OCI-LY3 (cell line): ENCODE measurements around the gene RNF113A.
A peak's percentile ranks its signal among the peaks of the same experiment; 100 is the strongest.

Experiments used
- H2AFZ ChIP-seq: fragments of 200-600, 300-600 bp; shearing (Covaris generic); 2 replicates; pipeline ENCODE4 v1.6.0; 2014; ENCODE audit warnings: antibody characterized with exemption, low read depth, low read length
- H3K27ac ChIP-seq: fragments of 200-600, 300-600 bp; sonication (generic); 2 replicates; pipeline ENCODE4 v1.5.1; 2014; ENCODE audit warnings: mild to moderate bottlenecking, low read length, moderate library complexity, mixed read lengths
- H3K27me3 ChIP-seq: fragments of 200-600, 300-600 bp; sonication (generic); 2 replicates; pipeline ENCODE4 v1.6.1; 2014; ENCODE audit warnings: low read depth, low read length, mixed read lengths
- H3K36me3 ChIP-seq: fragments of 200-600, 300-600 bp; sonication (generic); replicated peaks from 2 replicates; pipeline ENCODE3; 2014; ENCODE audit warnings: low read depth, low read length, mixed read lengths
- H3K4me1 ChIP-seq: fragments of 300-600, 200-600 bp; sonication (generic); 2 replicates; pipeline ENCODE4 v1.6.1; 2014; ENCODE audit warnings: low read length, mixed read lengths
- H3K4me2 ChIP-seq: fragments of 200-600, 300-600 bp; sonication (generic); 2 replicates; pipeline ENCODE4 v1.6.1; 2014; ENCODE audit warnings: low read length, mixed read lengths
- H3K4me3 ChIP-seq: fragments of 300-600, 200-600 bp; sonication (generic); 2 replicates; pipeline ENCODE4 v1.5.1; 2014; ENCODE audit warnings: antibody characterized with exemption, mild to moderate bottlenecking, low read length, moderate library complexity
- H3K79me2 ChIP-seq: fragments of 300-600, 200-600 bp; shearing (Covaris generic); 2 replicates; pipeline ENCODE4 v1.6.1; 2014; ENCODE audit warnings: mild to moderate bottlenecking, low read length, mixed read lengths
- H3K9ac ChIP-seq: fragments of 300-600, 200-600 bp; shearing (Covaris generic); 2 replicates; pipeline ENCODE4 v1.6.0; 2014; ENCODE audit warnings: mild to moderate bottlenecking, low read length, moderate library complexity
- H3K9me3 ChIP-seq: fragments of 200-600, 300-600 bp; shearing (Covaris generic); 2 replicates; pipeline ENCODE4 v1.6.1; 2014; ENCODE audit warnings: low read length, mixed read lengths; ENCODE audit not compliant: insufficient read depth
- H4K20me1 ChIP-seq: fragments of 200-600, 300-600 bp; sonication (generic); 2 replicates; pipeline ENCODE4 v1.6.1; 2016; ENCODE audit warnings: low read length, mixed read lengths; ENCODE audit not compliant: insufficient read depth
- CTCF ChIP-seq: fragments of 200-600, 300-600 bp; sonication (generic); IDR thresholded peaks from 2 replicates; pipeline ENCODE4 v1.5.1; 2014; ENCODE audit warnings: antibody characterized with exemption, low read length, low read depth
- EZH2phosphoT487 ChIP-seq: fragments of 200-600 bp; shearing (Covaris generic); IDR thresholded peaks from 2 replicates; pipeline ENCODE4 v1.6.1; 2018; ENCODE audit warnings: antibody characterized with exemption, mixed run types, low read depth

The RNF113A gene

DNA sequence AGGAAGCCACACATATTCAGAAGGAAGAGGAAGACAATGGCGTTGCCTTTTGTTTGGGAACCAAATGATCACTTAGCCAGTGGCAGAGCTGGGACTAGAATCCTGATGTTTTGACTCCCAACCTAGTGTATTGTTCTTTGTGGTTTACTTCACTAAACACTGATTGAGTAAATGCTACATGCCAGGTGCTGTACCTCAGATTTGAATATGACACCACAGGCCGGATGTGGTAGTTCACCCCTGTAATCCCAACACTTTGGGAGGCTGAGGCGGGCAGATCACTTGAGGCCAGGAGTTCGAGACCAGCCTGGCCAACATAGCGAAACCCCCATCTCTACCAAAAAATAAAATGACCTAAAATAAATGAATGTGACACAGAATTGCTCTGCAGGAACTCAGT is 8.5 kb upstream of the RNF113A start:
- Histone ChIP-seq H3K9me3 (no peaks in the 10 kb centered on the region), H3K4me2 (no peak overlapping the region), H3K4me1 (peaks cover 11% of the 10 kb centered on the region), H3K27me3 (no peaks in the 10 kb centered on the region), H3K27ac (no peak overlapping the region; the same call in 1 of the 2 replicates), H3K9ac (no peak overlapping the region), H2AFZ (no peak overlapping the region), H3K36me3 (peaks cover 3% of the 10 kb centered on the region), H3K79me2 (peaks cover 4% of the 10 kb centered on the region; the same call in 1 of the 2 replicates), H4K20me1 (no peaks in the 10 kb centered on the region), H3K4me3 (no peak overlapping the region)
- TF ChIP-seq EZH2phosphoT487 (no peak), CTCF (no peak)

- no peak for TF ChIP-seq CTCF
- no peak for TF ChIP-seq EZH2phosphoT487
- no peak overlapping the region for H3K27ac ChIP-seq
- peaks cover 11% of the 10 kb centered on the region for H3K4me1 ChIP-seq
- no peaks in the 10 kb centered on the region for H3K27me3 ChIP-seq
- no peak overlapping the region for H2AFZ ChIP-seq
- no peak overlapping the region for H3K4me3 ChIP-seq
- peaks cover 9% of the 10 kb centered on the region for H3K79me2 ChIP-seq
- H3K9ac ChIP-seq = no peak overlapping the region
- no peaks in the 10 kb centered on the region for H3K9me3 ChIP-seq
- no peak overlapping the region for H3K4me2 ChIP-seq
- no peaks in the 10 kb centered on the region for H4K20me1 ChIP-seq
- H3K36me3 ChIP-seq = peaks cover 6% of the 10 kb centered on the region
Observed at GRCh38 chrX:119878740-119879139, 7.2 kb upstream of the RNF113A start.

GRCh38 chrX:119871245-119871598 is 311 bp downstream of the RNF113A start:
- Histone ChIP-seq H3K4me2 (peak overlapping the region; percentile 85), H3K9me3 (no peaks in the 10 kb centered on the region), H3K9ac (peak overlapping the region; percentile 98), H4K20me1 (no peaks in the 10 kb centered on the region), H3K36me3 (peaks cover 6% of the 10 kb centered on the region), H3K27me3 (no peaks in the 10 kb centered on the region), H3K4me3 (peak overlapping the region; percentile 99), H2AFZ (peak overlapping the region; percentile 64), H3K79me2 (peaks cover 53% of the 10 kb centered on the region), H3K4me1 (peaks cover 6% of the 10 kb centered on the region; the same call in 1 of the 2 replicates), H3K27ac (peak overlapping the region; percentile 91)
- no peak for TF ChIP-seq CTCF
- TF ChIP-seq EZH2phosphoT487 = no peak

- H4K20me1 ChIP-seq = no peaks in the 10 kb centered on the region
- no peaks in the 10 kb centered on the region for H3K9me3 ChIP-seq
- H3K4me1 ChIP-seq = peaks cover 6% of the 10 kb centered on the region; the same call in 1 of the 2 replicates
- H3K27ac ChIP-seq = peak overlapping the region; percentile 91
- peak overlapping the region; percentile 99 for H3K4me3 ChIP-seq
- peaks cover 6% of the 10 kb centered on the region for H3K36me3 ChIP-seq
- H3K4me2 ChIP-seq = peak overlapping the region; percentile 85
- 0 out of 2 replicates have a peak overlapping the region, but pooled peaks have one; percentile 64 for H2AFZ ChIP-seq
- H3K27me3 ChIP-seq = no peaks in the 10 kb centered on the region
- peaks cover 49% of the 10 kb centered on the region for H3K79me2 ChIP-seq
- peak overlapping the region; percentile 98 for H3K9ac ChIP-seq
- no peak for TF ChIP-seq CTCF
Observed at GRCh38 chrX:119870626-119871131, 854 bp downstream of the RNF113A start.
